ENCODE results near the gene SSTR5. TPM values are rescaled to one million over a fixed set of nuclear protein-coding genes. Genes with fewer than 3 reads are reported as not detected.

Gene SSTR5
- total RNA-seq, 1 donor from 2014 or later, result not detected

DNA sequence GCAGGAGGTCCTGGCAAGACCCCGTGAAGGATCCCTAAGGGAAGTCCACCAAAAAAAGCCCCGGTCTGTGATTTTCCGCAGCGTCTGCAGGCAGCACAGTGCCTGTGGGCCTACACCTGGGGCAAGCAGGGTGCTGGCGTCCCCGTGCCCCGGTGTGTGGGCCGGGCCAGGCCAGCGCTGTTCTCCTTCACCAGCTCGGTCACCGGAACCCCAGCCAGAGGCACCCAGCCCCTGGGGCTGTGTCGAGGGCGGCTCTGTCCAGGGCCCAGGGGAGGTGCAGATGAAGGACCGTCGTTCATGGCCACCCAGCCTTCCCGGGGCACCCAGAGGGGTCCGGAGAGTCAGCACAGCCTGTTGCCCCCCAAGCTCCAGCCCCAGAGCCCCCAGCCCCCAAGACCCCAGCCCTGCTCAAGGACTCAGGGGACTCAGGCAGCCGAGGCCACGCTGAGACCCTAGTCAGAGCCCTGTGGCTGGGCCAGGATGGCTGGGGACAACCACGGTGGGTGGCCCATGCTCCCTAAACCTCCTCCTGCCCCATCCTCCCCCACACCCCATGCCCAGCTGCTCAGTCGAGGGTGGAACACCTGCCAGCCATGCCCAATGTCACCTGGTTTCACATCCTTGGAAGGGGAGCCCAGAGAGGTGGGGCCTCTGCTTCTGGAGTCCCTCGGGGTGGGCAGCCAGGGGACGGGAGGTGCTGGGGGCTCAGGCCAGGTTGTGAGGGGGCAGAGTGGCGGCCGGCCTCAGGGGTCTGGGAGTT, 29.2 kb downstream of the SSTR5 start:
- intact Hi-C loops (cut with micrococcal nuclease), result loop anchor here (2.0 kb wide), 1 partner anchor 389 kb away; no protein-coding TSS in a partner anchor

DNA sequence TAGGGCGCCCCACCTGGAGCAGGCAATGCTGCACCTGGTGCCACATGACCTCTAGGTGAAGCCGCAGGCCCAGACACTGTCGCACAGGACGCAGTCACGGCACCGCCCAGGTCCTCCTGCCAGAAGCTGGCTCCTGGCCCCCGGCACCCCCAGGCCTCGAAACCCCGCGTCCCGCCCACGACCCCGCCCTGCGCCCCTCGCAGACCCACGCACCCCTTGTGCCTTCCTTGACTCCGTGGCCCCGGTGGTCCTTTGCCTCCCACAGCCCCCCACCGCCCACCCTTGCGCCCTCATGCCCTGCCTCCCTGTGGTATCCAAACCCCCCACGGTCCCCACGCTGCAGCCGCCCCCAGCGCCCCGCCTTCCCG, 29.8 kb downstream of the SSTR5 start:
- intact Hi-C loops (cut with micrococcal nuclease), result loop anchor here (2.0 kb wide), 1 partner anchor 390 kb away; no protein-coding TSS in a partner anchor

DNA sequence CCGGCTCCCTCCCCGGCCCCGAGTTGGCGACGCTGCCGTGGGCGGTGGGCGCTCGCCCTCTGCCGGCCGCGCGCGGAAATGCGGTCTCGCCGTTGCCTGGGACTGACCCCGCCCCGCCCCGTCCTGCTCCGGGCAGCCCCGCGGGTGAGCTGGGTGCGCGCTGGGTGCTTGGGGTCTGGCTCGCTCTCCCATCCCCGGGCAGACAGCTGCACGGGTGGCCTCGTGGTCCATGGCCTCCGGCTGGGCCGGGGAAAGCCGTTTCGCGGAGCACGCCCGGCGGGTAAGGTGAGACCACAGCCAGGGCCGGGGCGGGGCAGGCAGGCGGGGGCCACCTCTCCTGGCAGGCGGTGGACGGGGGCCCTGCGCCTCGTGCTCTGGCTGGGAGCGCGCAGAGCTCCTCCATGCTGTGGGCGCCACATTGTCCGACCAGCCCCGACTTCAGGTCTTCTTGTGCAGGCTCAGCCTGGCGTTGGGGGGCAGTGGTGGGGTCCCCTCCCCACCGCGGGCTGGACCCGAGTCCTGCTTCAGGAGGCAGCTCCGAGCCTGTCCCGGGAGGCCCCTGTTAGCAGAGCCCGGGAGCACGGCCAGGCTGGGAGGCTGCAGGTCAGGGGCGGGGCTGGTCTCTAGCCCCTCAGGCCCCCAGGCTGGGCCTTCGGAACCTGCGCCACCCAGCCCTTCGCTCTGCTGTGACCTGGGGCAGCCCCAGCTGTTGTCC, 30.5 kb downstream of the SSTR5 start:
- intact Hi-C loops (cut with micrococcal nuclease), result loop anchor here (2.0 kb wide), 1 partner anchor 390 kb away; no protein-coding TSS in a partner anchor

DNA sequence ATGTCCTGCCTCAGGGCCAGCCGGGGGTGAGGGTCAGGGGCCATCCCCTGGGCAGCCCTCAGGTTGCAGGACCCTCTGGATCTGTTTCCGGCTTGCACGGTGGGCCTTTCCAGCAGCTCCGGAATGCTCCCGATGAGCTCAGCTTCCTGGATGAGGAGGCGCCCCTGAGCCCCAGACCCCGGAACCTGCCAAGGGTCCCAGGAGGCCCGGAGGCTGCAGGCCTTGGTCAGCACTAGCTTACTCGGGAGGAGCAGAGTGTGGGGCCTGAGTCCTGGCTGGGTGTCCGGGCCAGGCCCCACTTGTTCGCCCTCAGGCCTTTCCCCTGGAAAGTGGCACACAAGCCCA, 31.1 kb downstream of the SSTR5 start:
- intact Hi-C loops (cut with micrococcal nuclease), result loop anchor here (2.0 kb wide), 1 partner anchor 391 kb away; no protein-coding TSS in a partner anchor

- intact Hi-C loops (cut with micrococcal nuclease), result loop anchor here (1.0 kb wide), 1 partner anchor 89 kb away; no protein-coding TSS in a partner anchor
Observed at GRCh38 chr16:1105888-1106620, 33.5 kb downstream of the SSTR5 start.

- intact Hi-C loops (cut with micrococcal nuclease), result loop anchor here (1.0 kb wide), 1 partner anchor 89 kb away; no protein-coding TSS in a partner anchor
Observed at GRCh38 chr16:1106659-1107058, 34.1 kb downstream of the SSTR5 start.

DNA sequence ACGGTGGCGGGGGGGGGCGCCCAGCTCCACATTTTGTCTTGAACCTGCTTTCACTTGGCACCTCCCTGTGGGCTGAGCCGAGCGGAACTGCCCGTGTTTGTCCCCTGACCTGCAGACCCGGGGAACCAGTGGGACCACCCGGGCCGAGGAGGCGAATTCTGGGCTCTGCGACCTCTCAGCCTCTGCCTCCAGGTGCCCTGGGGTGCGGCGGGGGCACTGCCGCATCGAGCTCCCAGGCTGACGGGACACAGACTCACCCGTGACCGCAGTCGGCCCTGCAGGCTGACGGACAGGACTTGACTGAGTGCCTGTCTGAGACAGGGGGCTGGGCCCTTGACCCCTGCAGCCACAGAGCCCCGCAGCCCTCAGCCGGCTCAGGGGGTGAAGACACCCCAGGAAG, 34.6 kb downstream of the SSTR5 start:
- intact Hi-C loops (cut with micrococcal nuclease), result no loop called here

DNA sequence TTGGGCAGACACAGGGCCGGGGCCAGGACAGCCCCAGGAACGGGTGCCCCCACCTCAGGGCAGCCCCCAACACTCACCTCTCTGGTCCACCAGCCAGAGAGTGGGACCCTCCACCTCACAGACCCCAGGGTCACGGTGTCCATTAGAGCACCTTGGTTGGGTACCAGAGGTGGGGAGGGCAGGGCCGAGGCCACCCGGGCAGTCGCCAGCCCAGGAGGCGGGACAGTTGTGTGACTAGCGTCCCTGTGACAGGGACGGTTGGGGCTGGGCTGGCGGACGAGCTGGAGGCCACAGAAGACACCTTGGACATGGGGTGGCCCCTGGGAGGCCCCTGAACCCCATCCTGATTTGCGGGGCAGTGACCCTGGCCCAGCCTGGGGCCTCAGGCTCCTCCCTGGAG, 35.2 kb downstream of the SSTR5 start:
- intact Hi-C loops (cut with micrococcal nuclease), result no loop called here

DNA sequence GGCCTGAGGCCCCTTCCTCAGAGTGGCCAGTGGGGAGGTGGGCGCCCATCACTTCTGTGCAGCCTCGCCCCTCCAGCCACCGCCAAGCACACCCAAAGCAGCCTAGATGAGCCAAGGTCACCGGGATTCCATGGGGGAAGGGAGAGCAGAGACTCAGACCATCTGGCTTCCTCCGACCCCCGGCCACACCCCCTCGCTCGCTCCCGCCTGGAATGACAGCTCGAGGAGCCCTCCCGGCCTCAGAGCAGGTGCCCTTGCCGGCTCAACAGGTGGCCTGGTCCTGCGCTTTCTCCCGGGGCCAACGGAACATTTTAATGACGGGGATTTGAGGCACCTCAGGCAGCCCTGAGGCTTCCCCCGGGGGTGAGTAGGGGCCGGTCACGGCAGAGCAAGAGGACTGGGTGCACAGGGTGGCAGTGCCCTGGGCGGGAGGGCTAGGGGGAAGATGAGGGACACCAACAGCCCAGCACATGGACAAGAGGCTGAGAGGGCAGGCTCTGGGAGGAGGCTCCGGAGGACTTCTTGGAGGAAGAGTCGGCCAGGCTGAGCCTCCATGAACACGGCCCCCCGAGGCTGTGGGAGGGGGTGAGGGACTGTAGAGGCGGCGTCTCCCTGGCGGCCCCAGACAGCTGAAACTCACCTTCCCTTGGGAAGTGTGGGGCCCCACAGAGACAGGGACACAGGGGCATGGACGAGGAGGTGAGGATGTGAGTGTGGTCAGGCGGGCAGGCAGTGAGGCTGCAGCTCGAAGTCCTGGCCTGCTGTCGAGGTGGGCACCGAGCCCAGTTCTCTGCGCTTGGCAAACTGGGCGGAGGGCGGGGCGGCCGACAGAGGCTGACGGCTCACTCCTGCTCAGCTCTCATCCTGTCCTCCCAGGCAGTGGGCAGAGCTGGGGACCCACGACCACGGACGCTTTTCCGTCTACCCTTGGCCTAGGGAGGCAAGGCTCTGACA, 36.0 kb downstream of the SSTR5 start:
- intact Hi-C loops (cut with micrococcal nuclease), result no loop called here

- intact Hi-C loops (cut with micrococcal nuclease), result no loop called here
Observed at GRCh38 chr16:1109648-1110047, 37.1 kb downstream of the SSTR5 start.

GRCh38 chr16:1112506-1113184, 40.1 kb downstream of the SSTR5 start:
- intact Hi-C loops (cut with micrococcal nuclease), result no loop called here

- intact Hi-C loops (cut with micrococcal nuclease), result no loop called here
Observed at GRCh38 chr16:1113489-1113888, 40.9 kb downstream of the SSTR5 start.

DNA sequence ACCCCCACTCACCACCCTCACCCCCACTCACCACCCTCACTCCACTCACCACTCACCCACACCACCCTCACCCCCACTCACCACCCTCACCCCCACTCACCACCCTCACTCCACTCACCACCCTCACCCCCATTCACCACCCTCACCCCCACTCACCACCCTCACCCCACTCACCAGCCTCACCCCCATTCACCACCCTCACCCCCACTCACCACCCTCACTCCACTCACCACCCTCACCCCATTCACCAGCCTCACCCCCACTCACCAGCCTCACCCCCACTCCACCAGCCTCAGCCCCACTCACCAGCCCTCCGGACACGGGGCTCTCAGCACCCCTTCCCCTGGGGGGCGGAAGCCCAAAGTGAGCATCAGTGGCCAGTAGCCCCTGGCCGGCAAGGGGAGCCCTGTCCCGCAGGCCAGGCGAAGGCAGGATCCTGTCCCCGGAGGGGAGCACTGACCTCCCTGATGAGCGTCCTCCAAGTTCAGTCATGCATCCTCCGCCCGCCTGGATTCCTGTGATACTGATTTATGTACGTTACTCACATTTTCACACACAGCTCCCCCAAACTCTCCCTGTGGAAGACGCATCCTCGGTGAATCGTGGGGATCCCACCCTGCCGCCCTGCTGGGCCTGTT, 41.5 kb downstream of the SSTR5 start:
- intact Hi-C loops (cut with micrococcal nuclease), result no loop called here

GRCh38 chr16:1116693-1117077, 44.1 kb downstream of the SSTR5 start:
- intact Hi-C loops (cut with micrococcal nuclease), result no loop called here

DNA sequence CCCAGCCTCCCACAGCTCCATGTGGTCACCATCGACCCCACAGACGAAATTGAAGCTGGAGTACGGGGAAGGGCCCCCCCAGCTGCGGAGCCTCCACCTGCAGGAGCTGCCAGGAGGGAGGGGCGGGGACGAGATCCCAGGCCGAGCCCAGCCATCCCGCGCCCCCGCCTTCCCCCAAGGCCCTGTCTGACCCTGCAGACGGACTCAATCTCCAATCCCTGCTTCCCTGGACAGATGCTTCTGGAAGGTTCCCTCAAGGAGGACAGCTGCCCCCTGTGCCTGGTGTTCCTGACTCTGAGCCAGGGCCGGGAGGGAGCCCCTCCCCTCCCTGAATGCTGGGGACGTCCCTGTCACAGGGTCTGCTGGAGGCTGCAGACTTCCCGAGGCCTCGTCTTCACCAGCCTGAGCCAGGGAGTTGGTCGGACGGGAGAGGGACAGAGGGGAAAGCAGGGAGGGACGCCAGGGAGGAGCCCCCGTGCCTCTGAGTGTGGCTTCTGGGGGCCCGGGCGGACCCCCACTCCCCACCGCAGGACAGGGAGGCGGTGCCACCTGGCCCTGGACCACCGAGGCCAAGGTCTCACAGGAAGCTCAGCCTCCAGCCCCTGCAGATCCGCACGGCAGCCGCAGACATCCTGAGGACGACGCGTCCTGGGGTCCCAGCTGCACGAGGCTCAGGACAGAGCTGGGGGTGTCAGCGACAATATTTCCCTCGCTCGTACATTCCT, 44.8 kb downstream of the SSTR5 start:
- intact Hi-C loops (cut with micrococcal nuclease), result no loop called here

GRCh38 chr16:1117926-1118325, 45.4 kb downstream of the SSTR5 start:
- intact Hi-C loops (cut with micrococcal nuclease), result no loop called here

DNA sequence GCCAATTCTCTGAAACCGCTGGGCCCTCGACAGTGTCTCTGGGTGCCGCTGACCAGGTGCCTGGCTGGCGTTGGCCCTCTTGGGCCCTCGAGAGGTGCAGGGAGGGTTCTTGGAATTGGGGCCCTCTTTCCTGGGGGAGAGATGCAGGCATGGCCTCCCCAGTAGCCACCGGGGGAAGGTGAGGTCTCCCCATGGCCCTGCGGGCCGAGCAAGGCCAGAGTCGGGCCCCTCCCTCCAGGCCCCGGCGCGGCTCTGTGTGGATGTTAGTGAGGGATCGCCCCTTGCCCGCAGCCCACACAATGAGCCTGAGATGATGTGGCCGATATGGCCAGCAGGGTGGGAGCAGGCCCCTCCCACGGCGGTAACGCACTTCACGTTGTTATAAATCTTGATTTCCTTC, 46.6 kb downstream of the SSTR5 start:
- intact Hi-C loops (cut with micrococcal nuclease), result no loop called here

- intact Hi-C loops (cut with micrococcal nuclease), result no loop called here
Observed at GRCh38 chr16:1119766-1120576, 47.4 kb downstream of the SSTR5 start.
